Activated T-cell treated with anti-CD3 and anti-CD28 coated beads, Interleukin-2, amount 50 U/mL, for 4 hours (primary cell): ENCODE data around the gene PIPOX. TPM values are rescaled to one million over a fixed set of nuclear protein-coding genes. Genes with fewer than 3 reads are reported as not detected.
"Not testable (repeated sequence)": the region's sequence is repeated elsewhere in the genome, so short reads cannot be mapped to it uniquely, and the experiment has no call there.

Experiments used
- ATAC-seq, 2 donors: fragments of 200-7000 bp; cut with Tn5 transposase; one replicate each; pipeline ENCODE4 v1.10.0; 2021
- DNase-seq: peaks from one replicate; pipeline ENCODE4 v3.0.0-alpha.2; 2020
- H3K27me3 Mint-ChIP-seq: one replicate; pipeline ENCODE4 v1.8.0; 2021; ENCODE audit warnings: low read depth, mixed read lengths
- H3K36me3 Mint-ChIP-seq: one replicate; pipeline ENCODE4 v1.8.0; 2022; ENCODE audit warnings: mixed read lengths; ENCODE audit not compliant: insufficient read depth
- H3K4me1 Mint-ChIP-seq: one replicate; pipeline ENCODE4 v1.8.0; 2021; ENCODE audit warnings: low read depth, mixed read lengths
- H3K4me3 Mint-ChIP-seq: one replicate; pipeline ENCODE4 v1.8.0; 2021; ENCODE audit warnings: mild to moderate bottlenecking, moderate library complexity, mixed read lengths
- H3K9me3 Mint-ChIP-seq: one replicate; pipeline ENCODE4 v1.8.0; 2021; ENCODE audit warnings: mixed read lengths
- total RNA-seq, 3 donors: library from RNA; stranded (reverse); gene quantifications; one replicate each; pipeline ENCODE4 v1.2.1, GENCODE V29; 2021

PIPOX gene
- total RNA-seq, 3 donors from 2014 or later, result 1.2 to 1.7 (median 1.5) TPM

- Mint-ChIP-seq H3K4me3 (no peak overlapping the region), H3K27me3 (no peaks in the 10 kb centered on the region), H3K9me3 (no peaks in the 10 kb centered on the region), H3K4me1 (no peaks in the 10 kb centered on the region), H3K36me3 (peaks cover 19% of the 10 kb centered on the region)
- DNase-seq (no peak), ATAC-seq (no peak)
These were observed 38.0 kb downstream of the PIPOX start for GRCh38 chr17:29080965-29081364.

DNA sequence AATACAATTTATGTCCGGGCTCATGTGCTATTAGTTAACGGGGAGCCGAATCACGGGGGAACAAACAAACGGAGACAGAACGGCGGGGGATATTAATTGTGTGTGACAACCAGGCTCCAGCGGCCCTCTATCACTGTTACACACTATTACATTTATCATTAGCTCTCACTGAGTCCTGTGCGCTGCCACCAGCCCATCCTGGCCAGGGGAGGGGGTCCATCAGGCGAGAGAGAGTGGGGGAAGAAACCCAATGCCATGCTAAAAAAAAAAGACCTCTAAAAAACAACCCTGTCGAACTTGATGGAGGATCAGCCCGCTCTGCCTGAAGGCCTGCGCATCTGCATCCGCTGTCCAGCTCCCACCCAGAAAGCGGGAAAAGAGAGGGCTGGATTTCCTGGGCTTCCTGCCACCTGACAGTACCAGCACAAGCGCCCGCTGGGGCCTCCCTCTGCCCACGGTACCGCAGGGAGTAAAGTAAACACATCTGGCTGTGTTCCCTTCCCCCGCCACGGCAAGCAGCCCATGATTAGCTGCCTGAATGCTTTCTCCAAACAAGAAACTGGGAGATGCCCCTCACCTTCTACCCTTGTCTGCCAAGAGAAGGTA, 41.7 kb downstream of the PIPOX start:
- Mint-ChIP-seq H3K27me3 (no peaks in the 10 kb centered on the region), H3K4me3 (no peak overlapping the region), H3K36me3 (peaks cover 26% of the 10 kb centered on the region), H3K9me3 (no peaks in the 10 kb centered on the region), H3K4me1 (no peaks in the 10 kb centered on the region)
- DNase-seq, result no peak
- no peak for ATAC-seq

DNA sequence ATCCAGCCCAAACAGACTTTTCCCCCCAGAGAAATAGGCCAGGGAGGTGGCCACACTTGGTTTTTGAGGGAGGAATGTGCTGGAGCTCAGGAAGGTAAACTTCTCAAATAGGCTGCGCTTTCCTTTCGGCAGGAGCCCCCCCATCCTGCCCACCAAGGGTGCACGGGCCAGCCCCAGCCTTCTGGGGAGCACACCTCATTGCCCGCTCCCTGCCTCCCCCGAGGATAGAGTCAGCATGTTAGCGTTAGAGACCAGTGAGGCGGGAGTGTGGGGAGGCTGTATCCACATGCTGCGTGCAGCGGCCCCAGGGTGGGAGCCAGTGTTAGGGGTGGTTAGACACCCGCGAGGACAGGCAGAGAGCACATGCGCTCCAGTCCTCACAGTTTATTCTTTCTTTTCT, 42.3 kb downstream of the PIPOX start:
- H3K36me3 Mint-ChIP-seq, result peaks cover 27% of the 10 kb centered on the region
- no peaks in the 10 kb centered on the region for H3K4me1 Mint-ChIP-seq
- no peaks in the 10 kb centered on the region for H3K9me3 Mint-ChIP-seq
- DNase-seq, result no peak
- no peak overlapping the region for H3K4me3 Mint-ChIP-seq
- no peak for ATAC-seq
- H3K27me3 Mint-ChIP-seq, result no peaks in the 10 kb centered on the region

- H3K4me1 Mint-ChIP-seq, result no peaks in the 10 kb centered on the region
- peaks cover 21% of the 10 kb centered on the region for H3K36me3 Mint-ChIP-seq
- no peaks in the 10 kb centered on the region for H3K9me3 Mint-ChIP-seq
- H3K27me3 Mint-ChIP-seq, result no peaks in the 10 kb centered on the region
- ATAC-seq, result no peak
- no peak for DNase-seq
- no peak overlapping the region for H3K4me3 Mint-ChIP-seq
These were observed 43.8 kb downstream of the PIPOX start for GRCh38 chr17:29086628-29087332.

DNA sequence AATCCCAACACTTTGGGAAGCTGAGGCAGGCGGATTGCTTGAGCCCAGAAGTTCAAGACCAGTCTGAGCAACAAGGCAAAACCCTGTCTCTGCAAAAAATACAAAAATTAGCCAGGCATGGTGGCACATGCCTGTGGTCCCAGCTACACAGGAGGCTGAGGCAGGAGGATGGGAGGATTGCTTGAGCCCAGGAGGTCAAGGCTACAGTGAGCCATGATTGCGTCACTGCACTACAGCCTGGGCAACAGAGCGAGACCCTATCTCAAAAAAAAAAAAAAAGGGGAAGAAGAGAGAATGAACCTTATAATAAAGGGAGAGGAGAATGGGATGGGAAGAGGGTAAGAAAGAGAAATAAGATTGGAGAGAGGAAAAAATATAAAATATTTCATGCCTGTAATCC, 45.8 kb downstream of the PIPOX start:
- not testable (repeated sequence) for H3K9me3 Mint-ChIP-seq, H3K4me3 Mint-ChIP-seq, DNase-seq, ATAC-seq, H3K4me1 Mint-ChIP-seq, H3K27me3 Mint-ChIP-seq
- H3K36me3 Mint-ChIP-seq, result peaks cover 23% of the 10 kb centered on the region

GRCh38 chr17:29089601-29090044, 46.7 kb downstream of the PIPOX start:
- H3K9me3 Mint-ChIP-seq, result no peaks in the 10 kb centered on the region
- ATAC-seq, result no peak
- H3K36me3 Mint-ChIP-seq, result peaks cover 25% of the 10 kb centered on the region
- H3K27me3 Mint-ChIP-seq, result no peaks in the 10 kb centered on the region
- no peak for DNase-seq
- H3K4me1 Mint-ChIP-seq, result no peaks in the 10 kb centered on the region
- no peak overlapping the region for H3K4me3 Mint-ChIP-seq

- Mint-ChIP-seq H3K9me3 (no peaks in the 10 kb centered on the region), H3K4me3 (no peak overlapping the region), H3K27me3 (no peaks in the 10 kb centered on the region), H3K36me3 (peaks cover 25% of the 10 kb centered on the region), H3K4me1 (no peaks in the 10 kb centered on the region)
- ATAC-seq (no peak), DNase-seq (no peak)
These were observed 47.2 kb downstream of the PIPOX start for GRCh38 chr17:29090108-29090507.

- Mint-ChIP-seq H3K4me3 (no peak overlapping the region), H3K9me3 (no peaks in the 10 kb centered on the region), H3K36me3 (peaks cover 25% of the 10 kb centered on the region), H3K4me1 (no peaks in the 10 kb centered on the region), H3K27me3 (no peaks in the 10 kb centered on the region)
- ATAC-seq (no peak), DNase-seq (no peak)
These were observed 48.0 kb downstream of the PIPOX start for GRCh38 chr17:29090750-29091605.

GRCh38 chr17:29091606-29092289, 48.8 kb downstream of the PIPOX start:
- H3K27me3 Mint-ChIP-seq, result no peaks in the 10 kb centered on the region

GRCh38 chr17:29093090-29093871, 50.3 kb downstream of the PIPOX start:
- no peaks in the 10 kb centered on the region for H3K9me3 Mint-ChIP-seq
- ATAC-seq, result no peak
- no peak for DNase-seq
- H3K4me1 Mint-ChIP-seq, result no peaks in the 10 kb centered on the region
- peaks cover 18% of the 10 kb centered on the region for H3K36me3 Mint-ChIP-seq
- no peaks in the 10 kb centered on the region for H3K27me3 Mint-ChIP-seq
- no peak overlapping the region for H3K4me3 Mint-ChIP-seq

More at GRCh38 chr17:29091606-29092289, 48.8 kb downstream of the PIPOX start:
- DNase-seq, result no peak
- ATAC-seq, result no peak
- no peaks in the 10 kb centered on the region for H3K9me3 Mint-ChIP-seq
- no peaks in the 10 kb centered on the region for H3K4me1 Mint-ChIP-seq
- no peak overlapping the region for H3K4me3 Mint-ChIP-seq
- peaks cover 23% of the 10 kb centered on the region for H3K36me3 Mint-ChIP-seq

DNA sequence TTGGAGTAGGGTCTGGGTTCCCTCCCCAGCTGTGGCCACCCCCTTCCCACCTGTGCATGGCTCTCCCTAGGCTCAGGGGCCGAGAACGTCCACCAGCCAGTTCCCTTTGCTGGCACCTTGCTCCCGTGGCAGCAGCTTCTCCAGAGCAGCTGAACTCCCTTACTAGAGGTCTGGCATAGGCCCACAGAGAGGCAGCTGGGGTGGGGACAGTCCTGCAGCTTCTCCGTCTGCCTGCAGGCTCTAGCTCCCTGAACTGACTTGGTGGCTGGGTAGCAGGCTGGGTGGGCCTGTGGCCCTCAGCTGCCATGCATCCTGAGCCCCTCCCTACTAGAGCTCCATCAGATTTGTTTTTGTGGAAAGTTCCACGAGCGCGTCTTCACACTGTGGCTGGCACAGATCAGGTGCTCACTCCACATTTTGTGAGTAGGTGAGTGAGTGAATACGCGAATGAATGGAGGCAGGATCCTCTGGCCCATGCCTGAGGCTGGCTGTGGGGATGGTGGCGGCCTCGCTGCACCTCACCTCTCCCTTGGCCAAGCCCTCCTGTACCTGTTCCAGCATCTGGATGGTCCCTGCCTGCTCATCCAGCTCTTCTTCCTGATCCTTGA, 51.3 kb downstream of the PIPOX start:
- no peak overlapping the region for H3K4me3 Mint-ChIP-seq
- H3K4me1 Mint-ChIP-seq, result no peaks in the 10 kb centered on the region
- no peak for ATAC-seq
- H3K27me3 Mint-ChIP-seq, result no peaks in the 10 kb centered on the region
- H3K36me3 Mint-ChIP-seq, result peaks cover 16% of the 10 kb centered on the region
- no peak for DNase-seq
- no peaks in the 10 kb centered on the region for H3K9me3 Mint-ChIP-seq

GRCh38 chr17:29095439-29095838, 52.5 kb downstream of the PIPOX start:
- Mint-ChIP-seq H3K36me3 (peaks cover 13% of the 10 kb centered on the region), H3K4me1 (no peaks in the 10 kb centered on the region), H3K27me3 (no peaks in the 10 kb centered on the region), H3K9me3 (no peaks in the 10 kb centered on the region), H3K4me3 (no peak overlapping the region)
- ATAC-seq (no peak), DNase-seq (no peak)

DNA sequence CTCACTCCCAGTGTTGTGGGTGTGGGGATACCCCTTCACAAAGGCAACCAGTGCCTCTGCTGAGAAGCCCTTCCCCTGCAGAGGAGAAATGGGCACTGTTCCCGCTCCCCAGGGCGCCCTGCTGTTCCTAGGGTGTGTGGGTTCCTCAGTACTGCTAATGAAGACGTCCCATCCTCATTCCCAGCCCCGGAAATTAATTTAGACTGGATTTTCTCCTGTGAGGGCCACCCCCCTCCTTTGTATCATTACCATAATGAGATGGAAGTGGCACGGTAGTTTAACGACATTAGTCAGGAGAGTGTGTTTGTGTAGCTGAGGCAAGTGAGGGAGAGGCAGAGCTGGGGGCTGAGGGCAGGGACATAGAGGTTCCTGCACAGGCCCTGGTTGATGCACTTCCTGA, 53.2 kb downstream of the PIPOX start:
- H3K36me3 Mint-ChIP-seq, result peaks cover 10% of the 10 kb centered on the region

More for the DNA sequence above, 53.2 kb downstream of the PIPOX start:
- ATAC-seq, result no peak
- no peaks in the 10 kb centered on the region for H3K9me3 Mint-ChIP-seq
- no peak overlapping the region for H3K4me3 Mint-ChIP-seq
- H3K4me1 Mint-ChIP-seq, result no peaks in the 10 kb centered on the region
- no peaks in the 10 kb centered on the region for H3K27me3 Mint-ChIP-seq
- DNase-seq, result no peak
